C4-2B (cell line): Measurements from ENCODE around the gene TSPAN6.

Experiments used
- ZFX ChIP-seq: fragments of 450-650 bp; IDR thresholded peaks from 2 replicates; pipeline ENCODE4 v1.6.1; 2017
- TF ChIP-seq, protein P1 (sequence below): fragments of 450-650 bp; conservative IDR thresholded peaks from 2 replicates; pipeline ENCODE4 v1.5.1; 2017; ENCODE audit warnings: mild to moderate bottlenecking

DNA sequence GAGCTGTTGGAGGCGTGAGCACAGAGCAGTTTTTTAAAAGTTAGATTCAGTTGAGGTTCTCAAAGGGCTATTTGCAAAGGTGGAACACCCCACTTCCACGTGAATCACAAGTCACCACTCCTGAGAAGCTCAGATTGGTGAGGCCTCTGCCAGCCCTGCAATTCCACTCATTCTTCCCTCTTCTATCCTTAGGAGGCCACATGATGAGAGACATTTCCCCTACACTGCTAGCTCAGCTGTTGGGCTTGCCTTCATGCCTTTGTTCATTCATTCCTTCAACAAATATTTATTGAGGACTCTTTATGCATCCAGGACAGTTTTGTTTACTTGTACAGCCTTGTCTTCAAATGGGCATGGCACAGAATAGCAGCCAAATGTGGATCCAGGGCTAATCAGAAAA is 11.1 kb upstream of the TSPAN6 start:
- TF ChIP-seq, protein P1, sequence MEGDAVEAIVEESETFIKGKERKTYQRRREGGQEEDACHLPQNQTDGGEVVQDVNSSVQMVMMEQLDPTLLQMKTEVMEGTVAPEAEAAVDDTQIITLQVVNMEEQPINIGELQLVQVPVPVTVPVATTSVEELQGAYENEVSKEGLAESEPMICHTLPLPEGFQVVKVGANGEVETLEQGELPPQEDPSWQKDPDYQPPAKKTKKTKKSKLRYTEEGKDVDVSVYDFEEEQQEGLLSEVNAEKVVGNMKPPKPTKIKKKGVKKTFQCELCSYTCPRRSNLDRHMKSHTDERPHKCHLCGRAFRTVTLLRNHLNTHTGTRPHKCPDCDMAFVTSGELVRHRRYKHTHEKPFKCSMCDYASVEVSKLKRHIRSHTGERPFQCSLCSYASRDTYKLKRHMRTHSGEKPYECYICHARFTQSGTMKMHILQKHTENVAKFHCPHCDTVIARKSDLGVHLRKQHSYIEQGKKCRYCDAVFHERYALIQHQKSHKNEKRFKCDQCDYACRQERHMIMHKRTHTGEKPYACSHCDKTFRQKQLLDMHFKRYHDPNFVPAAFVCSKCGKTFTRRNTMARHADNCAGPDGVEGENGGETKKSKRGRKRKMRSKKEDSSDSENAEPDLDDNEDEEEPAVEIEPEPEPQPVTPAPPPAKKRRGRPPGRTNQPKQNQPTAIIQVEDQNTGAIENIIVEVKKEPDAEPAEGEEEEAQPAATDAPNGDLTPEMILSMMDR = no peak
- TF ChIP-seq ZFX = no peak
